Esophagus muscularis mucosa (tissue), 4 donors: ENCODE data around the gene ATF6B. TPM values are rescaled to one million over a fixed set of nuclear protein-coding genes. Genes with fewer than 3 reads are reported as not detected.
"Not testable (repeated sequence)": the region's sequence is repeated elsewhere in the genome, so short reads cannot be mapped to it uniquely, and the experiment has no call there.

Experiments used
- DNase-seq: peaks from one replicate; pipeline ENCODE4 v3.0.0-alpha.2; 2017; ENCODE audit errors: extremely low spot score
- H3K27ac ChIP-seq, 4 donors: fragments of 200-600 bp; sonication (generic); replicated peaks in 1 of 4; 1 replicate in 3 of 4; 2 replicates in 1 of 4; pipeline ENCODE4 v1.5.1; 2016 to 2019; ENCODE audit warnings: mild to moderate bottlenecking in 1 of 4
- H3K27me3 ChIP-seq, 4 donors: fragments of 200-600 bp; sonication (generic); one replicate each; pipeline versions ENCODE4 v1.5.1 to v1.6.0; 2016 to 2019
- H3K36me3 ChIP-seq, 4 donors: fragments of 200-600 bp; sonication (generic); one replicate each; pipeline ENCODE4 v1.5.1; 2016 to 2019
- H3K4me1 ChIP-seq, 4 donors: fragments of 200-600 bp; sonication (generic); one replicate each; pipeline ENCODE4 v1.5.1; 2016 to 2019
- H3K4me3 ChIP-seq, 4 donors: fragments of 200-600 bp; sonication (generic); 1 replicate in 2 of 4; 2 replicates in 2 of 4; pipeline ENCODE4 v1.5.1; 2016 to 2019; ENCODE audit warnings: mild to moderate bottlenecking in 4 of 4, moderate library complexity in 1 of 4
- H3K9me3 ChIP-seq, 4 donors: fragments of 200-600 bp; sonication (generic); 1 replicate in 3 of 4; 2 replicates in 1 of 4; pipeline ENCODE4 v1.5.1; 2016 to 2019
- CTCF ChIP-seq, 3 experiments: fragments of 200-600 bp in 2 of 3; fragments of 450-650 bp in 1 of 3; sonication (generic) in 2 of 3; IDR thresholded peaks; one replicate each; pipeline ENCODE4 v1.5.1; 2017 to 2019; ENCODE audit warnings: antibody characterized with exemption in 3 of 3, mild to moderate bottlenecking in 2 of 3, moderate library complexity in 1 of 3
- EP300 ChIP-seq: sonication (generic); formaldehyde crosslinking; IDR thresholded peaks from one replicate; pipeline ENCODE4 v1.6.1; 2017; ENCODE audit warnings: antibody characterized with exemption
- POLR2A ChIP-seq: fragments of 450-650 bp; IDR thresholded peaks from one replicate; pipeline ENCODE4 v1.6.1; 2017; ENCODE audit warnings: antibody characterized with exemption, moderate library complexity, mild to moderate bottlenecking, low read depth
- POLR2AphosphoS5 ChIP-seq, 2 donors: sonication (generic); formaldehyde crosslinking; IDR thresholded peaks; one replicate each; pipeline ENCODE4 v1.6.1; 2017; ENCODE audit warnings: antibody characterized with exemption in 2 of 2
- WGBS: methylation state at CpG from one replicate; pipeline ENCODE4 v1.1.5; 2018; 5-methylcytosine and 5-hydroxymethylcytosine counted together
- intact Hi-C: fragments of 100-400 bp; cut with DNase I; formaldehyde crosslinking; loops from one replicate; pipeline ENCODE4 v1.15.1; 2023
- total RNA-seq, 4 donors: library from RNA; depleted of rRNA; stranded (reverse); fragments of >200 nt; gene quantifications; one replicate each; pipeline versions ENCODE4 v1.1.0 to v1.2.1, GENCODE V29; 2016

Gene ATF6B
- total RNA-seq, 4 donors from 2014 or later, result 17.7 to 37.4 (median 27.2) TPM

- H3K27ac ChIP-seq, result peak overlapping the region in 1 of 4 donors; percentile 81
- intact Hi-C loops, result no loop called here
Measured at GRCh38 chr6:32105433-32105832, 22.6 kb downstream of the ATF6B start.

GRCh38 chr6:32102255-32102654 is 25.8 kb downstream of the ATF6B start:
- H3K27ac ChIP-seq, result no peak overlapping the region
- peaks cover 3 to 20% (median 8%) of the 10 kb centered on the region in 4 donors for H3K36me3 ChIP-seq
- no peak for TF ChIP-seq POLR2AphosphoS5 (IDR thresholded peaks at IDR 0.05)
- H3K9me3 ChIP-seq, result no peaks in the 10 kb centered on the region
- 96% methylated on average over 3 of the region's 3 CpGs for WGBS
- intact Hi-C loops, result no loop called here
- DNase-seq, result no peak
- H3K4me3 ChIP-seq, result no peak overlapping the region
- H3K4me1 ChIP-seq, result peaks cover 8 to 26% (median 23%) of the 10 kb centered on the region in 4 donors
- H3K27me3 ChIP-seq, result peaks cover 0 to 7% (median 3%) of the 10 kb centered on the region in 4 donors

More at GRCh38 chr6:32105433-32105832, 22.6 kb downstream of the ATF6B start:
- no peaks in the 10 kb centered on the region for H3K9me3 ChIP-seq
- H3K36me3 ChIP-seq, result peaks cover 0 to 9% (median 0%) of the 10 kb centered on the region in 4 donors
- H3K4me1 ChIP-seq, result peaks cover 33 to 56% (median 52%) of the 10 kb centered on the region in 4 donors
- no peak for DNase-seq
- H3K4me3 ChIP-seq, result no peak overlapping the region
- no peak for TF ChIP-seq POLR2AphosphoS5 (IDR thresholded peaks at IDR 0.05)
- TF ChIP-seq EP300, result no peak
- TF ChIP-seq POLR2A, result no peak
- no peak for TF ChIP-seq CTCF (IDR thresholded peaks at IDR 0.05)
- WGBS, result 50% methylated on average over 4 of the region's 4 CpGs
- H3K27me3 ChIP-seq, result no peaks in the 10 kb centered on the region

DNA sequence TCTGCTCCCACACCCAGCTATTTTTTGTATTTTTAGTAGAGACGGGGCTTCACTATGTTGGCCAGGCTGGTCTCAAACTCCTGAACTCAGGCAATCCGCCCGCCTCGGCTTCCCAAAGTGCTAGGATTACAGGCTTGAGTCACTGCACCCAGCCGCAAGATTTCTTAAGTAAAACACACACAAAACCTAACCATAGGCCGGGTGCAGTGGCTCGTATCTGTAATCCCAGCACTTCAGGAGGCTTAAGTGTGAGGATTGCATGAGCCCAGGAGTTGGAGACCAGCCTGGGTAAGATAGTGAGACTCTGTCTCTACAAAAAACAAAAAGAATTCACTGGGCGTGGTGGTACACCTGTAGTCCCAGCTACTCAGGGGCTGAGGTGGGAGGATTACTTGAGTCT is 27.8 kb downstream of the ATF6B start:
- 90% methylated on average over 8 of the region's 8 CpGs for WGBS
- peaks cover 3 to 40% (median 23%) of the 10 kb centered on the region in 4 donors for H3K36me3 ChIP-seq
- intact Hi-C loops, H3K4me3 ChIP-seq, H3K27ac ChIP-seq, H3K9me3 ChIP-seq, DNase-seq: not testable (repeated sequence)
- peaks cover 0 to 27% (median 15%) of the 10 kb centered on the region in 4 donors for H3K27me3 ChIP-seq
- H3K4me1 ChIP-seq, result peaks cover 9 to 26% (median 22%) of the 10 kb centered on the region in 4 donors

- DNase-seq, result no peak
- TF ChIP-seq POLR2AphosphoS5 (IDR thresholded peaks at IDR 0.05) (no peak), EP300 (no peak), POLR2A (no peak), CTCF (IDR thresholded peaks at IDR 0.05) (no peak)
- Histone ChIP-seq H3K9me3 (no peaks in the 10 kb centered on the region), H3K4me3 (no peak overlapping the region), H3K36me3 (peaks cover 3 to 52% (median 26%) of the 10 kb centered on the region in 4 donors), H3K4me1 (peaks cover 20 to 52% (median 40%) of the 10 kb centered on the region in 4 donors), H3K27me3 (peaks cover 0 to 32% (median 15%) of the 10 kb centered on the region in 4 donors), H3K27ac (no peak overlapping the region)
- intact Hi-C loops, result no loop called here
- WGBS, result 96% methylated on average over 3 of the region's 3 CpGs
Measured at GRCh38 chr6:32097364-32097763, 30.7 kb downstream of the ATF6B start.

GRCh38 chr6:32096394-32097258 is 31.4 kb downstream of the ATF6B start:
- peaks cover 0 to 32% (median 15%) of the 10 kb centered on the region in 4 donors for H3K27me3 ChIP-seq
- H3K36me3 ChIP-seq, result peaks cover 3 to 52% (median 26%) of the 10 kb centered on the region in 4 donors
- no peak for DNase-seq
- no peak overlapping the region for H3K27ac ChIP-seq
- no peaks in the 10 kb centered on the region for H3K9me3 ChIP-seq
- peak overlapping the region; percentile 31 to 38 (median 35) for H3K4me3 ChIP-seq
- WGBS, result 30% methylated on average over 34 of the region's 90 CpGs
- intact Hi-C loops, result no loop called here
- no peak for TF ChIP-seq EP300
- TF ChIP-seq CTCF (IDR thresholded peaks at IDR 0.05), result no peak
- no peak for TF ChIP-seq POLR2AphosphoS5 (IDR thresholded peaks at IDR 0.05)
- TF ChIP-seq POLR2A, result no peak
- H3K4me1 ChIP-seq, result peaks cover 27 to 59% (median 48%) of the 10 kb centered on the region in 4 donors
